WTC11 (cell line): Measurements from ENCODE around the gene NPL. TPM values are rescaled to one million over a fixed set of nuclear protein-coding genes. Genes with fewer than 3 reads are reported as not detected.

ENCODE experiments used
- ATAC-seq: fragments of 200-7000 bp; cut with Tn5 transposase; 2 replicates; pipeline ENCODE4 v1.10.0; 2021; ENCODE audit warnings: mild to moderate bottlenecking, moderate library complexity
- CTCF ChIA-PET: fragments of 300-600 bp; sonication (Branson Sonifier 250); formaldehyde crosslinking; loops from one replicate; lab custom pipeline; 2021; ENCODE audit warnings: antibody characterized with exemption; lab: Charles Lee
- POLR2A ChIA-PET: fragments of 350-600 bp; sonication (Branson Sonifier 250); formaldehyde crosslinking; loops from one replicate; lab custom pipeline; 2021; ENCODE audit warnings: antibody characterized with exemption; lab: Charles Lee
- DNase-seq: peaks from one replicate; pipeline ENCODE4 v3.0.0; 2021; ENCODE audit warnings: low spot score
- H3K27ac Mint-ChIP-seq: 2 replicates; pipeline ENCODE4 v1.8.0; 2021; ENCODE audit warnings: mixed read lengths
- H3K27me3 Mint-ChIP-seq: 2 replicates; pipeline ENCODE4 v1.8.0; 2021; ENCODE audit warnings: low read depth, mild to moderate bottlenecking, moderate library complexity, mixed read lengths
- H3K36me3 Mint-ChIP-seq: 2 replicates; pipeline ENCODE4 v1.8.0; 2021; ENCODE audit warnings: mixed read lengths
- H3K4me1 Mint-ChIP-seq: 2 replicates; pipeline ENCODE4 v1.8.0; 2022; ENCODE audit warnings: mixed read lengths
- H3K4me3 Mint-ChIP-seq: 2 replicates; pipeline ENCODE4 v1.8.0; 2021; ENCODE audit warnings: mild to moderate bottlenecking, moderate library complexity, mixed read lengths
- H3K9me3 Mint-ChIP-seq: 2 replicates; pipeline ENCODE4 v1.8.0; 2021; ENCODE audit warnings: mixed read lengths
- CREM ChIP-seq: sonication (generic); formaldehyde crosslinking; IDR thresholded peaks from 2 replicates; pipeline ENCODE4 v1.8.1; 2022; ENCODE audit warnings: mild to moderate bottlenecking, missing genetic modification reagents, moderate library complexity
- ELF4 ChIP-seq: sonication (generic); formaldehyde crosslinking; IDR thresholded peaks from 2 replicates; pipeline ENCODE4 v1.8.1; 2022; ENCODE audit warnings: low read depth, mild to moderate bottlenecking, moderate library complexity, missing genetic modification reagents
- FOXP4 ChIP-seq: sonication (generic); formaldehyde crosslinking; IDR thresholded peaks from 2 replicates; pipeline ENCODE4 v1.8.0; 2022; ENCODE audit warnings: mild to moderate bottlenecking, missing genetic modification reagents
- GRHL2 ChIP-seq: fragments of 250-450 bp; sonication (Bioruptor Pico); IDR thresholded peaks from 2 replicates; pipeline ENCODE4 v1.8.0; 2022; ENCODE audit warnings: mild to moderate bottlenecking, moderate library complexity; ENCODE audit not compliant: insufficient replicate concordance, severe bottlenecking
- HMGA2 ChIP-seq: fragments of 250-450 bp; sonication (Bioruptor Pico); IDR thresholded peaks from 2 replicates; pipeline ENCODE4 v1.4.0; 2021; ENCODE audit warnings: mild to moderate bottlenecking, moderate library complexity
- HMGXB4 ChIP-seq: sonication (generic); formaldehyde crosslinking; IDR thresholded peaks from 2 replicates; pipeline ENCODE4 v1.8.1; 2023; ENCODE audit warnings: mild to moderate bottlenecking, moderate library complexity, missing genetic modification reagents
- JUN ChIP-seq: sonication (generic); formaldehyde crosslinking; IDR thresholded peaks from 2 replicates; pipeline ENCODE4 v1.8.0; 2023; ENCODE audit warnings: mild to moderate bottlenecking, missing genetic modification reagents
- KAT7 ChIP-seq: sonication (generic); formaldehyde crosslinking; IDR thresholded peaks from 2 replicates; pipeline ENCODE4 v1.8.1; 2023; ENCODE audit warnings: missing genetic modification reagents, mild to moderate bottlenecking, borderline replicate concordance
- MXD4 ChIP-seq: fragments of 250-450 bp; sonication (Bioruptor Pico); IDR thresholded peaks from 2 replicates; pipeline ENCODE4 v1.8.0; 2021; ENCODE audit warnings: mild to moderate bottlenecking, moderate library complexity, borderline replicate concordance
- NFATC4 ChIP-seq: fragments of 250-450 bp; sonication (Bioruptor Pico); IDR thresholded peaks from 2 replicates; pipeline ENCODE4 v1.9.0; 2021; ENCODE audit warnings: mild to moderate bottlenecking
- NFE2L1 ChIP-seq: sonication (generic); formaldehyde crosslinking; IDR thresholded peaks from 2 replicates; pipeline ENCODE4 v1.8.1; 2023; ENCODE audit warnings: missing genetic modification reagents
- NR2C2 ChIP-seq: sonication (generic); formaldehyde crosslinking; IDR thresholded peaks from 2 replicates; pipeline ENCODE4 v1.8.0; 2022; ENCODE audit warnings: mild to moderate bottlenecking, missing genetic modification reagents
- OVOL2 ChIP-seq: fragments of 250-450 bp; sonication (Bioruptor Pico); IDR thresholded peaks from 2 replicates; pipeline ENCODE4 v1.9.0; 2021; ENCODE audit warnings: mild to moderate bottlenecking, borderline replicate concordance
- PREB ChIP-seq: sonication (generic); formaldehyde crosslinking; IDR thresholded peaks from 2 replicates; pipeline ENCODE4 v1.8.1; 2022; ENCODE audit warnings: mild to moderate bottlenecking, missing genetic modification reagents, moderate library complexity, borderline replicate concordance
- PRRX2 ChIP-seq: fragments of 250-450 bp; sonication (Bioruptor Pico); IDR thresholded peaks from 2 replicates; pipeline ENCODE4 v1.8.0; 2021; ENCODE audit warnings: mild to moderate bottlenecking
- SP1 ChIP-seq: sonication (generic); formaldehyde crosslinking; conservative IDR thresholded peaks from 2 replicates; pipeline ENCODE4 v1.8.1; 2022; ENCODE audit warnings: missing genetic modification reagents
- TP53 ChIP-seq: sonication (generic); formaldehyde crosslinking; IDR thresholded peaks from 2 replicates; pipeline ENCODE4 v1.8.1; 2023; ENCODE audit warnings: mild to moderate bottlenecking, missing genetic modification reagents
- USF1 ChIP-seq: sonication (generic); formaldehyde crosslinking; IDR thresholded peaks from 2 replicates; pipeline ENCODE4 v1.8.0; 2022; ENCODE audit warnings: mild to moderate bottlenecking, missing genetic modification reagents
- USF2 ChIP-seq: sonication (generic); formaldehyde crosslinking; IDR thresholded peaks from 2 replicates; pipeline ENCODE4 v1.8.1; 2023; ENCODE audit warnings: mild to moderate bottlenecking, missing genetic modification reagents, moderate library complexity
- ZBTB43 ChIP-seq: sonication (generic); formaldehyde crosslinking; IDR thresholded peaks from 2 replicates; pipeline ENCODE4 v1.8.1; 2023; ENCODE audit warnings: mild to moderate bottlenecking, missing genetic modification reagents
- ZNF138 ChIP-seq: sonication (generic); formaldehyde crosslinking; conservative IDR thresholded peaks from 2 replicates; pipeline ENCODE4 v1.8.1; 2022; ENCODE audit warnings: mild to moderate bottlenecking, moderate library complexity, missing genetic modification reagents
- ZNF317 ChIP-seq: sonication (generic); formaldehyde crosslinking; IDR thresholded peaks from 2 replicates; pipeline ENCODE4 v1.8.1; 2023; ENCODE audit warnings: low read depth, mild to moderate bottlenecking, moderate library complexity, missing genetic modification reagents, borderline replicate concordance
- ZNF425 ChIP-seq: fragments of 250-450 bp; sonication (Bioruptor Pico); conservative IDR thresholded peaks from 2 replicates; pipeline ENCODE4 v1.9.0; 2021; ENCODE audit warnings: mild to moderate bottlenecking
- ZNF512 ChIP-seq: sonication (generic); formaldehyde crosslinking; IDR thresholded peaks from 2 replicates; pipeline ENCODE4 v1.8.1; 2022; ENCODE audit warnings: missing genetic modification reagents, borderline replicate concordance
- total RNA-seq: library from RNA; stranded (reverse); gene quantifications from 3 replicates; pipeline ENCODE4 v1.2.3, GENCODE V29; 2021

NPL gene
- total RNA-seq, 1 experiment from 2014 or later = 3.6 TPM

- no peak for TF ChIP-seq HMGXB4 (CRISPR knock-in tag)
- TF ChIP-seq CREM = no peak
- TF ChIP-seq KAT7 = no peak
- no peak for TF ChIP-seq NFATC4 (CRISPR knock-in tag)
- no peak for TF ChIP-seq NFE2L1 (CRISPR knock-in tag)
- TF ChIP-seq USF1 = no peak
- TF ChIP-seq TP53 (CRISPR knock-in tag) = no peak
- TF ChIP-seq OVOL2 (CRISPR knock-in tag) = no peak
- TF ChIP-seq SP1 (CRISPR knock-in tag) = no peak
- TF ChIP-seq GRHL2 = no peak
These were observed 28.2 kb downstream of the NPL start (continued) for GRCh38 chr1:182817802-182818201.

- DNase-seq (no peak), ATAC-seq (no peak)
- ChIA-PET CTCF (interaction anchor here (1.2 kb wide), 1 partner anchor 37 kb away, joined by 3 read pairs; no protein-coding TSS in a partner anchor), POLR2A (no interaction called here)
- H3K9me3 Mint-ChIP-seq = no peaks in the 10 kb centered on the region
- H3K36me3 Mint-ChIP-seq = no peaks in the 10 kb centered on the region
- H3K4me3 Mint-ChIP-seq = no peak overlapping the region
- H3K27me3 Mint-ChIP-seq = peaks cover 3% of the 10 kb centered on the region; the same call in 1 of the 2 replicates
- TF ChIP-seq ZNF138 (CRISPR knock-in tag) (no peak), HMGA2 (no peak), TP53 (CRISPR knock-in tag) (no peak), ZNF425 (CRISPR knock-in tag) (no peak), ZNF317 (CRISPR knock-in tag) (no peak), PRRX2 (CRISPR knock-in tag) (no peak), JUN (CRISPR knock-in tag) (no peak), GRHL2 (no peak), PREB (CRISPR knock-in tag) (no peak), NR2C2 (CRISPR knock-in tag) (no peak), ZBTB43 (CRISPR knock-in tag) (no peak), USF2 (CRISPR knock-in tag) (no peak), ZNF512 (CRISPR knock-in tag) (no peak), MXD4 (CRISPR knock-in tag) (no peak), ELF4 (CRISPR knock-in tag) (no peak), FOXP4 (CRISPR knock-in tag) (no peak)
- H3K27ac Mint-ChIP-seq = no peak overlapping the region
- no peaks in the 10 kb centered on the region for H3K4me1 Mint-ChIP-seq
These were observed 33.6 kb downstream of the NPL start for GRCh38 chr1:182823220-182823619.
